Peyer's patch (tissue), 4 donors: ENCODE results near the gene ATL2.

Source experiments
- CTCF ChIP-seq, 6 experiments: fragments of 450-650 bp in 4 of 6; fragments of 200-600 bp in 2 of 6; sonication (generic) in 1 of 6; IDR thresholded peaks; one replicate each; pipeline ENCODE4 v1.5.1; 2017 to 2019; ENCODE audit warnings: antibody characterized with exemption in 6 of 6, mild to moderate bottlenecking in 3 of 6, moderate library complexity in 1 of 6
- POLR2A ChIP-seq, 2 donors: fragments of 450-650 bp; IDR thresholded peaks; one replicate each; pipeline ENCODE4 v1.5.1; 2017; ENCODE audit warnings: antibody characterized with exemption in 2 of 2, mild to moderate bottlenecking in 2 of 2, moderate library complexity in 2 of 2

- TF ChIP-seq CTCF (IDR thresholded peaks at IDR 0.05) (no peak), POLR2A (IDR thresholded peaks at IDR 0.05) (no peak)
These were observed 105.4 kb downstream of the ATL2 start for GRCh38 chr2:38271697-38272096.
